ENCODE data around the gene NMT1. TPM values are rescaled to one million over a fixed set of nuclear protein-coding genes. Genes with fewer than 3 reads are reported as not detected.

Gene NMT1
- total RNA-seq (68.5 and 71.2 TPM in 2 replicates), polyA plus RNA-seq (90.1 and 126 TPM in 2 replicates)

DNA sequence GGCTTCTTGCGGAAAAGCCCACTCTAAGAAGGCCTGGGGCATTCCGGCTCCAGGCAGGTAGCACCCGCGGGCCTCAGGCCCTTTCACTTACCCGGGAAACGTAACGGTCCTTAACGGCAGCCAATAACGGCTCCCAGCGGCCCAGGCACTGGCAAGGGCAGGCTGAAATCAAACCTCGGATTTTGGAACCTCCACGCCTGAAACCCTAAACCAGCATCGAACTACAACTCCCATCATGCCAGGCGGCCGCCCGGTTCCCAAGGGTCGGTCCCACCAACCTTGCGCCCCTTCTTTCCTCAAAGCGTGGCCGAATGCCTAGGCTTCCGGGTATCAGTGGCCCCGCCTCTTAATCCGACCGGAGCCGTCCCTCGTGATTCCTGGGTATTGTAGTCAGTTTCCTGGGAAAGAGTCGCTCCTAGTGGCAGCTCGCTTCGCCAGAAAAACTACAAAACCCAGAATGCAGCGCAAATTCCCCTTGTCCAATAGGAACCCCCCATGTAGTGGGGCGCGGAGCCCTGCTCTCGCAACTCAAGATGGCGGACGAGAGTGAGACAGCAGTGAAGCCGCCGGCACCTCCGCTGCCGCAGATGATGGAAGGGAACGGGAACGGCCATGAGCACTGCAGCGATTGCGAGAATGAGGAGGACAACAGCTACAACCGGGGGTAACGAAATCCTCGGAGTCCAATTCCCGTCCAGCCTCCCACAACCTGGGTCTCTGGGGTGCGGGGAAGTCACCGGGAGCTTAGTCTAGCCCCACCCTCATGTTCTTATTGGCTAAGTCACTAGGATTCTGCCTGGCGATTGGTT lies at the start of gene NMT1:
Gene NMT1, plus strand, starts transcription at position 521 of the 809 bp plus-strand sequence. Its CDS starts 13 bp downstream, at position 534.
- Histone ChIP-seq H3K27ac (peak within 1 kb of the TSS; percentile 84), H3K9me2 (replicated peaks; ENCODE audit: insufficient read depth) (no peaks in the 10 kb centered on the region), H4K20me1 (ENCODE audit: insufficient read depth, poor library complexity, severe bottlenecking) (peaks cover 7% of the 10 kb centered on the region), H3K9me3 (ENCODE audit: low read depth) (no peaks in the 10 kb centered on the region), H2AFZ (peak within 1 kb of the TSS; percentile 61), H3K79me2 (peaks cover 55% of the 10 kb centered on the region), H3K27me3 (no peaks in the 10 kb centered on the region), H3K36me3 (replicated peaks; ENCODE audit: insufficient read depth, low read depth) (no peaks in the 10 kb centered on the region), H3K4me1 (ENCODE audit: insufficient read depth) (peaks cover 28% of the 10 kb centered on the region), H3K4me3 (peak within 1 kb of the TSS; percentile 38), H3K4me2 (peak within 1 kb of the TSS; percentile 83)
- peak; percentile 99 for DNase-seq (ENCODE audit: low spot score)
- no peak for TF ChIP-seq EZH2 (IDR thresholded peaks at IDR 0.05; ENCODE audit: borderline replicate concordance)
- TF ChIP-seq EZH2phosphoT487 (IDR thresholded peaks at IDR 0.05; ENCODE audit: low read depth, severe bottlenecking, unreplicated experiment): no peak
- TF ChIP-seq, protein P1, sequence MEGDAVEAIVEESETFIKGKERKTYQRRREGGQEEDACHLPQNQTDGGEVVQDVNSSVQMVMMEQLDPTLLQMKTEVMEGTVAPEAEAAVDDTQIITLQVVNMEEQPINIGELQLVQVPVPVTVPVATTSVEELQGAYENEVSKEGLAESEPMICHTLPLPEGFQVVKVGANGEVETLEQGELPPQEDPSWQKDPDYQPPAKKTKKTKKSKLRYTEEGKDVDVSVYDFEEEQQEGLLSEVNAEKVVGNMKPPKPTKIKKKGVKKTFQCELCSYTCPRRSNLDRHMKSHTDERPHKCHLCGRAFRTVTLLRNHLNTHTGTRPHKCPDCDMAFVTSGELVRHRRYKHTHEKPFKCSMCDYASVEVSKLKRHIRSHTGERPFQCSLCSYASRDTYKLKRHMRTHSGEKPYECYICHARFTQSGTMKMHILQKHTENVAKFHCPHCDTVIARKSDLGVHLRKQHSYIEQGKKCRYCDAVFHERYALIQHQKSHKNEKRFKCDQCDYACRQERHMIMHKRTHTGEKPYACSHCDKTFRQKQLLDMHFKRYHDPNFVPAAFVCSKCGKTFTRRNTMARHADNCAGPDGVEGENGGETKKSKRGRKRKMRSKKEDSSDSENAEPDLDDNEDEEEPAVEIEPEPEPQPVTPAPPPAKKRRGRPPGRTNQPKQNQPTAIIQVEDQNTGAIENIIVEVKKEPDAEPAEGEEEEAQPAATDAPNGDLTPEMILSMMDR (IDR thresholded peaks at IDR 0.05; ENCODE audit: poor library complexity): no peak
- 1% methylated on average over 50 of the region's 50 CpGs for WGBS (ENCODE audit: low lambda C conversion rate, missing lambda C conversion rate)

DNA sequence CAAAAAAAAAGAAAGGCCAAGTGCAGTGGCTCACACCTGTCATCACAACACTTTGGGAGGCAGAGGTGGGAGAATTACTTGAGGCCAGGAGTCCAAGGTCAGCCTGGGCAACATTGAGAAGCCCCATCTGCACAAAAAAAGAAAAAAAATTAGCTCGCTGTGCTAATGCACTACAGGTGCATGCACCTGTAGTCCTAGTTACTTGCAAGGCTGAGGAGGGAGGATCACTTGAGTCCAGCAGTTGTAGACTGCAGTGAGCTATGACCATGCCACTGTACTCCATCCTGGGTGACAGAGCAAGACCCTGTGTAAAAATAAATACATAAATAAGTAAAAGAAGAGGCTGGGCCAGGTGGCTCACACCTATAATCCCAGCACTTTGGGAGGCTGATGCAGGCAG lies 49.4 kb upstream of the NMT1 start:
- Histone ChIP-seq H2AFZ (no peak overlapping the region), H3K36me3 (replicated peaks; ENCODE audit: insufficient read depth, low read depth) (no peaks in the 10 kb centered on the region), H4K20me1 (ENCODE audit: insufficient read depth, poor library complexity, severe bottlenecking) (no peaks in the 10 kb centered on the region), H3K9me3 (ENCODE audit: low read depth) (no peaks in the 10 kb centered on the region), H3K4me3 (no peak overlapping the region), H3K27me3 (no peaks in the 10 kb centered on the region), H3K79me2 (no peaks in the 10 kb centered on the region), H3K4me1 (ENCODE audit: insufficient read depth) (peaks cover 5% of the 10 kb centered on the region), H3K27ac (no peak overlapping the region), H3K4me2 (no peak overlapping the region), H3K9me2 (replicated peaks; ENCODE audit: insufficient read depth) (no peaks in the 10 kb centered on the region)
- TF ChIP-seq EZH2phosphoT487 (IDR thresholded peaks at IDR 0.05; ENCODE audit: low read depth, severe bottlenecking, unreplicated experiment) (no peak), EZH2 (IDR thresholded peaks at IDR 0.05; ENCODE audit: borderline replicate concordance) (no peak)
- TF ChIP-seq, protein P1 (IDR thresholded peaks at IDR 0.05; ENCODE audit: poor library complexity): no peak
- DNase-seq (ENCODE audit: low spot score): no peak
- WGBS (ENCODE audit: low lambda C conversion rate, missing lambda C conversion rate): 100% methylated on average over 1 of the region's 1 CpG

DNA sequence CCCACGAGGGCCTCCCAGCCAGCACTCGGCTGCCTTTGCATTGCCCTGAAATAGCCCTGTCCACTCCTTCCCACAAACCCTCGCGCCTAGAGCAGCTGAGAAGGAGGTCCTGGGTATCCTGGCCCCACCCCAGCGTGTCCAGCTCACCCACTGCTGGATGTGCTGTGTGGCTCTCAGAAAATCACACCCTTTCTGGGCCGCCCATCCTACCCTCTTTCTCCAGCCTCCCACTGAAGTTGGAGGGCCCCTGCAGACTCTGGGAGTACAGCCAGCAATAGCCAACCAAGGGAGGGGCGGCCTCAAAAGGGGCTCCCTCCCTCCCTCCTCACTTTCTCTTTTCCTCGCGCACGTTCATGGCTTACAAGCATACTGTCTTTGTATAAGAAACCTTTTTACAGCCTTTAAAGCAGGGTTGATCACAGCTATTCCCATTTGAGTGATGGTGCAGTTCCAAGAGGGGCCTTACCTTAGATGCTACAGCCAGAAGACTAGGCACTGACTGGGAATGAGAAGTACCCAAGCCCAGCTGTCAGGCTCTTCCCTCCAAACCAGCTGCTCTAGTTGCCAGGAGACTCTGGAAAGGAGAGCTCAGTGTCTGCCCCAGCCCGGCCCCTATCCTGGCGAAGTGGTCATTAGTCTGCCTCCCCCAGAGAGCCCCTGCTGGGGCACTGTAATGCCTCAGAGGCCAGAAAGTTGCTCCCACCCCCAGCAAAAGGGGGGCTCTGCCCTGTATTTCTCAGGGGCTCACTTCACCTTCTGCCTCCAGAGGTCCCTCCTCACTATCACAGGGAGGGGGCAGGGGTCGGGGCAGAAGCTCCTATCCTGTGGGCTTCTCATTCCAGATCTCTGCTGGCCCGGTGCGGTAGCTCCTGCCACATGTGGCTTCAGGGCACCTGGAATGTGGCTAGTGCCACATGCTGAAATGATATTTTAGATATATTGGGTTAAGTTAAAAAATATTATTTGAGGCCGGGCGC lies 47.8 kb upstream of the NMT1 start:
- Histone ChIP-seq H3K9me3 (ENCODE audit: low read depth) (no peaks in the 10 kb centered on the region), H3K27ac (peak overlapping the region; percentile 67), H3K4me3 (no peak overlapping the region), H3K4me1 (ENCODE audit: insufficient read depth) (peaks cover 7% of the 10 kb centered on the region), H3K79me2 (no peaks in the 10 kb centered on the region), H2AFZ (no peak overlapping the region), H3K9me2 (replicated peaks; ENCODE audit: insufficient read depth) (no peaks in the 10 kb centered on the region), H4K20me1 (ENCODE audit: insufficient read depth, poor library complexity, severe bottlenecking) (no peaks in the 10 kb centered on the region), H3K36me3 (replicated peaks; ENCODE audit: insufficient read depth, low read depth) (no peaks in the 10 kb centered on the region), H3K4me2 (peak overlapping the region; percentile 47), H3K27me3 (no peaks in the 10 kb centered on the region)
- TF ChIP-seq EZH2 (IDR thresholded peaks at IDR 0.05; ENCODE audit: borderline replicate concordance) (no peak), EZH2phosphoT487 (IDR thresholded peaks at IDR 0.05; ENCODE audit: low read depth, severe bottlenecking, unreplicated experiment) (no peak)
- TF ChIP-seq, protein P1 (IDR thresholded peaks at IDR 0.05; ENCODE audit: poor library complexity): no peak
- DNase-seq (ENCODE audit: low spot score): peak; percentile 30
- 73% methylated on average over 17 of the region's 17 CpGs for WGBS (ENCODE audit: low lambda C conversion rate, missing lambda C conversion rate)
